ENCODE data around the gene RPAP3.

Gene RPAP3

GRCh38 chr12:47742253-47742825, 36.5 kb upstream of the RPAP3 start:
- DNase-seq, result peak; percentile 82

GRCh38 chr12:47741340-47741703, 35.5 kb upstream of the RPAP3 start:
- DNase-seq, result peak; percentile 100

GRCh38 chr12:47740606-47741339, 34.9 kb upstream of the RPAP3 start:
- DNase-seq, result peak; percentile 97

GRCh38 chr12:47739979-47740378, 34.1 kb upstream of the RPAP3 start:
- peak; percentile 79 for DNase-seq

GRCh38 chr12:47739297-47739696, 33.5 kb upstream of the RPAP3 start:
- DNase-seq, result no peak

- DNase-seq, result no peak
Measured at GRCh38 chr12:47737936-47738594, 32.2 kb upstream of the RPAP3 start.

GRCh38 chr12:47736877-47737676, 31.2 kb upstream of the RPAP3 start:
- no peak for DNase-seq

GRCh38 chr12:47736216-47736615, 30.4 kb upstream of the RPAP3 start:
- DNase-seq, result no peak

GRCh38 chr12:47735649-47736048, 29.8 kb upstream of the RPAP3 start:
- no peak for DNase-seq

- no peak for DNase-seq
Measured at GRCh38 chr12:47734725-47735480, 29.1 kb upstream of the RPAP3 start.

- no peak for DNase-seq
Measured at GRCh38 chr12:47733142-47733541, 27.3 kb upstream of the RPAP3 start.

- DNase-seq, result no peak
Measured at GRCh38 chr12:47732504-47732903, 26.7 kb upstream of the RPAP3 start.

GRCh38 chr12:47731723-47732122, 25.9 kb upstream of the RPAP3 start:
- peak; percentile 39 for DNase-seq

GRCh38 chr12:47730341-47730744, 24.5 kb upstream of the RPAP3 start:
- peak; percentile 95 for DNase-seq

- peak; percentile 64 for DNase-seq
Measured at GRCh38 chr12:47729233-47729632, 23.4 kb upstream of the RPAP3 start.

- DNase-seq, result no peak
Measured at GRCh38 chr12:47725893-47726292, 20.1 kb upstream of the RPAP3 start.

- DNase-seq, result no peak
Measured at GRCh38 chr12:47725091-47725772, 19.4 kb upstream of the RPAP3 start, which contains the start of gene ENDOU. ENDOU (minus strand) TSS chr12:47725490; CDS start chr12:47725413, 77 bp downstream.

GRCh38 chr12:47722941-47723631, 17.3 kb upstream of the RPAP3 start:
- no peak for DNase-seq

- no peak for DNase-seq
Measured at GRCh38 chr12:47722136-47722834, 16.5 kb upstream of the RPAP3 start.

GRCh38 chr12:47721431-47721973, 15.7 kb upstream of the RPAP3 start:
- DNase-seq, result no peak

Data from DMS53 (cell line).